CD4-positive, alpha-beta T cell (primary cell): Measurements from ENCODE around the gene COL28A1. TPM values are rescaled to one million over a fixed set of nuclear protein-coding genes. Genes with fewer than 3 reads are reported as not detected.

Experiments
- ATAC-seq: fragments of 200-7000 bp; cut with Tn5 transposase; one replicate; pipeline ENCODE4 v1.10.0; 2022; ENCODE audit warnings: mild to moderate bottlenecking; ENCODE audit not compliant: poor library complexity
- CTCF ChIA-PET: fragments of 350-600 bp; sonication (Branson Sonifier 250); formaldehyde crosslinking; loops from one replicate; lab custom pipeline; 2021; ENCODE audit warnings: antibody characterized with exemption, inconsistent platforms; lab: Charles Lee
- POLR2A ChIA-PET: fragments of 350-600 bp; sonication (Branson Sonifier 250); formaldehyde crosslinking; loops from one replicate; lab custom pipeline; 2021; ENCODE audit warnings: antibody characterized with exemption, inconsistent platforms; lab: Charles Lee
- DNase-seq, 14 experiments: peaks; one replicate each; pipeline ENCODE4 v3.0.0-alpha.2; 2013 to 2020; ENCODE audit warnings: mixed read lengths in 2 of 14
- H3K27ac ChIP-seq, 2 donors: one replicate each; pipeline versions ENCODE4 v1.5.1 to v1.7.0; 2013; ENCODE audit warnings: low read length in 2 of 2, low read depth in 1 of 2, mild to moderate bottlenecking in 1 of 2
- H3K27me3 ChIP-seq, 2 experiments: 1 replicate in 1 of 2; 2 replicates in 1 of 2; pipeline versions ENCODE4 v1.6.1 to v1.7.0; 2013; ENCODE audit warnings: low read length in 2 of 2, control low read depth in 1 of 2, mild to moderate bottlenecking in 1 of 2, moderate library complexity in 1 of 2; ENCODE audit not compliant: insufficient read depth in 2 of 2, control insufficient read depth in 1 of 2
- H3K36me3 ChIP-seq: one replicate; pipeline ENCODE4 v1.6.1; 2013; ENCODE audit warnings: low read length, control low read depth; ENCODE audit not compliant: insufficient read depth
- H3K4me1 ChIP-seq: one replicate; pipeline ENCODE4 v1.6.1; 2013; ENCODE audit warnings: low read length, control low read depth; ENCODE audit not compliant: insufficient read depth
- H3K4me3 ChIP-seq: one replicate; pipeline ENCODE4 v1.5.1; 2013; ENCODE audit warnings: mild to moderate bottlenecking, low read length, moderate library complexity
- H3K9me3 ChIP-seq, 2 experiments: 1 replicate in 1 of 2; 2 replicates in 1 of 2; pipeline versions ENCODE4 v1.6.1 to v1.7.0; 2013; ENCODE audit warnings: low read length in 2 of 2, mild to moderate bottlenecking in 2 of 2, control low read depth in 1 of 2, moderate library complexity in 1 of 2; ENCODE audit not compliant: control insufficient read depth in 1 of 2, insufficient read depth in 1 of 2
- H3K27ac Mint-ChIP-seq: one replicate; pipeline ENCODE4 v1.8.0; 2020; ENCODE audit warnings: mixed read lengths
- H3K27me3 Mint-ChIP-seq: one replicate; pipeline ENCODE4 v1.8.0; 2021; ENCODE audit warnings: mixed read lengths
- H3K36me3 Mint-ChIP-seq: one replicate; pipeline ENCODE4 v1.8.0; 2021; ENCODE audit warnings: low read depth, mixed read lengths
- H3K4me1 Mint-ChIP-seq: one replicate; pipeline ENCODE4 v1.8.0; 2021; ENCODE audit warnings: low read depth, mixed read lengths
- H3K4me3 Mint-ChIP-seq: one replicate; pipeline ENCODE4 v1.8.0; 2020; ENCODE audit warnings: mild to moderate bottlenecking, mixed read lengths
- H3K9me3 Mint-ChIP-seq: one replicate; pipeline ENCODE4 v1.8.0; 2020; ENCODE audit warnings: mixed read lengths
- CTCF ChIP-seq: fragments of 200-600 bp; IDR thresholded peaks from one replicate; pipeline ENCODE4 v1.8.0; 2022; ENCODE audit warnings: antibody characterized with exemption, mild to moderate bottlenecking
- intact Hi-C, 2 experiments: fragments of 100-400 bp; cut with DNase I in 1 of 2; cut with micrococcal nuclease in 1 of 2; formaldehyde crosslinking; loops; one replicate each; pipeline versions ENCODE4 v1.15.1 to v1.9.0; 2023 to 2025; cut with DNase I, micrococcal nuclease
- total RNA-seq, 174 experiments: library from RNA in 2 of 174; stranded (reverse) in 2 of 174; gene quantifications; one replicate each; pipeline ENCODE4 v1.2.3 and lab custom pipeline; 2021 to 2026

The COL28A1 gene
- total RNA-seq, 2 experiments from 2014 or later, result 0.22 TPM; not detected in 1

- H3K27ac Mint-ChIP-seq, result no peak overlapping the region
- no peak for ATAC-seq
- POLR2A ChIA-PET, result no interaction called here
- no peaks in the 10 kb centered on the region for H3K4me1 ChIP-seq
- H3K4me3 Mint-ChIP-seq, result no peak overlapping the region
- no peak for DNase-seq
- no peaks in the 10 kb centered on the region for H3K27me3 ChIP-seq
- CTCF ChIA-PET, result interaction anchor here (1.3 kb wide), 1 partner anchor 443 kb away, joined by 3 read pairs; no protein-coding TSS in a partner anchor
- no peaks in the 10 kb centered on the region for H3K9me3 Mint-ChIP-seq
- intact Hi-C loops, result loop anchor here in 1 of 2 experiments (5.0 kb wide), 1 partner anchor 681 kb away; no protein-coding TSS in a partner anchor
- no peaks in the 10 kb centered on the region for H3K36me3 Mint-ChIP-seq
- H3K27ac ChIP-seq, result no peak overlapping the region
- TF ChIP-seq CTCF, result no peak
- H3K27me3 Mint-ChIP-seq, result peaks cover 11% of the 10 kb centered on the region
- H3K4me1 Mint-ChIP-seq, result no peaks in the 10 kb centered on the region
- H3K9me3 ChIP-seq, result no peaks in the 10 kb centered on the region
- no peaks in the 10 kb centered on the region for H3K36me3 ChIP-seq
- no peak overlapping the region for H3K4me3 ChIP-seq
These were observed 835 bp upstream of the COL28A1 start for GRCh38 chr7:7536396-7537019.

DNA sequence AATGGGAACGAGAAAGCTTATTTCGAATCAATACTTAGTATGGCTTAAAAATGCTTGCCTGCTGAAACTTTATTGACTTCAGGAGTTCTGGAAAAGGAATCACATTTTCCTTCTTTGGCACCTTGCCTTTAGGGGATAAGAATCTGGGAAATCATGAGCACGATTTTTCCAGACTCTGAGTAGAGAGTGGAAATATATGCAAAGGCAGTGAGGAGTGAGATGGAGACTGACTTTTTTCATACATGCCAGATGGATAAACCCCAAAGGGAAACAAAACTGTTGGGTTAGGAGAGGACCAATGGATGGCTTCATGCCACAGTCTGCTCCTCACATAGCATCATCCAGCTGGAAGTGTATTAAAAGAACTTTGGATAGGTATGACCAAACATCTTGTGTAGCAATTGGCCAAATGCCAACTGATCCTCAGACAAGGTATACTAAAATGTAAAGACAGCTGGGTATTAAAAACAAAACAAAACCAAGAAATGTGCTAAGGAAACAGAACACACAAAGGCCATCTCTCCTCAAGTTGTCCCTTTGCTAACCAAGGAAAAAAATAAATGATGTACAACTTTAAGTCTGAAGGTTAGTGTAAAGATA, 1.7 kb downstream of the COL28A1 start:
- no peak for DNase-seq
- Mint-ChIP-seq H3K4me1 (no peaks in the 10 kb centered on the region), H3K27me3 (peaks cover 8% of the 10 kb centered on the region), H3K9me3 (no peaks in the 10 kb centered on the region), H3K27ac (no peak overlapping the region), H3K36me3 (no peaks in the 10 kb centered on the region), H3K4me3 (no peak overlapping the region)
- no peaks in the 10 kb centered on the region for H3K9me3 ChIP-seq
- TF ChIP-seq CTCF, result no peak
- no peak overlapping the region for H3K27ac ChIP-seq
- H3K4me1 ChIP-seq, result no peaks in the 10 kb centered on the region
- ChIA-PET POLR2A (no interaction called here), CTCF (no interaction called here)
- no peak overlapping the region for H3K4me3 ChIP-seq
- no peaks in the 10 kb centered on the region for H3K27me3 ChIP-seq
- no peaks in the 10 kb centered on the region for H3K36me3 ChIP-seq
- intact Hi-C loops, result no loop called here
- ATAC-seq, result no peak

DNA sequence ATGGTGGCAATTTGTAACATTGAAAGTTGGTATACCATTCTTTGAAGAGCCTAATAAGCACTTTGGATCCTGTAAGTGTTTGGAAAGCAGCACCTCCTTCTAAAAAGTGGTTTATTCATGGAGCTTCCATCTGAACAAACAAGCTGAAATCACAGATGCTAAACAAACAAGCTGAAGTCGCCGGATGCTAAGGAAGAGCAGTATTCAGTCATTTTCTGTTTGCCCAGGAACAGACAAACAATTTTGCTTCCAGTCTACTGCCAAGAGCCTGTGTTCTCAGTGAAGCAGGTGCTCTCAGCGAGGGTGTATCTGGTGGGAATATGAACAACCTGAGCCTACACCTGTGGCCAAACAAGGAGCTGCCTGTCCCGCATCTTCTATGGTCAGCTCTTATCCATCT, 6.3 kb downstream of the COL28A1 start:
- Mint-ChIP-seq H3K27ac (no peak overlapping the region), H3K4me1 (no peaks in the 10 kb centered on the region), H3K36me3 (no peaks in the 10 kb centered on the region), H3K4me3 (no peak overlapping the region), H3K27me3 (peaks cover 4% of the 10 kb centered on the region), H3K9me3 (no peaks in the 10 kb centered on the region)
- Histone ChIP-seq H3K27ac (no peak overlapping the region), H3K4me1 (no peaks in the 10 kb centered on the region), H3K9me3 (no peaks in the 10 kb centered on the region), H3K4me3 (no peak overlapping the region), H3K36me3 (no peaks in the 10 kb centered on the region), H3K27me3 (no peaks in the 10 kb centered on the region)
- intact Hi-C loops, result no loop called here
- ChIA-PET POLR2A (no interaction called here), CTCF (no interaction called here)
- no peak for TF ChIP-seq CTCF
- no peak for ATAC-seq
- no peak for DNase-seq
